GM19099 (cell line): ENCODE data around the gene TMEM200A.

Experiments
- POLR2A ChIP-seq: IDR thresholded peaks from 3 replicates; pipeline ENCODE4 v1.6.1; 2011; ENCODE audit warnings: low read depth; ENCODE audit not compliant: insufficient read length; ENCODE audit errors: extremely low read depth

The TMEM200A gene

GRCh38 chr6:130394246-130394645 lies 28.4 kb downstream of the TMEM200A start:
- TF ChIP-seq POLR2A: no peak

- TF ChIP-seq POLR2A: no peak
Measured at GRCh38 chr6:130395164-130395563, 29.3 kb downstream of the TMEM200A start.

GRCh38 chr6:130396722-130397121 lies 30.9 kb downstream of the TMEM200A start:
- TF ChIP-seq POLR2A: no peak

- TF ChIP-seq POLR2A: no peak
Measured at GRCh38 chr6:130405549-130405948, 39.7 kb downstream of the TMEM200A start.

- TF ChIP-seq POLR2A: no peak
Measured at GRCh38 chr6:130407032-130407431, 41.2 kb downstream of the TMEM200A start.

GRCh38 chr6:130409418-130410100 lies 43.7 kb downstream of the TMEM200A start:
- no peak for TF ChIP-seq POLR2A

GRCh38 chr6:130411481-130411880 lies 45.7 kb downstream of the TMEM200A start:
- no peak for TF ChIP-seq POLR2A

GRCh38 chr6:130412556-130413290 lies 46.9 kb downstream of the TMEM200A start:
- TF ChIP-seq POLR2A: no peak

GRCh38 chr6:130417951-130418350 lies 52.1 kb downstream of the TMEM200A start:
- TF ChIP-seq POLR2A: no peak

GRCh38 chr6:130420911-130421310 lies 55.1 kb downstream of the TMEM200A start:
- no peak for TF ChIP-seq POLR2A

GRCh38 chr6:130421585-130421984 lies 55.8 kb downstream of the TMEM200A start:
- TF ChIP-seq POLR2A: no peak

GRCh38 chr6:130423044-130423443 lies 57.2 kb downstream of the TMEM200A start:
- no peak for TF ChIP-seq POLR2A

- no peak for TF ChIP-seq POLR2A
Measured at GRCh38 chr6:130424710-130425109, 58.9 kb downstream of the TMEM200A start.

GRCh38 chr6:130425537-130425936 lies 59.7 kb downstream of the TMEM200A start:
- TF ChIP-seq POLR2A: no peak

- no peak for TF ChIP-seq POLR2A
Measured at GRCh38 chr6:130426066-130426721, 60.4 kb downstream of the TMEM200A start.

GRCh38 chr6:130431346-130431852 lies 65.6 kb downstream of the TMEM200A start:
- no peak for TF ChIP-seq POLR2A
